ENCODE results near the gene DDAH1.
"Not testable (repeated sequence)": the region's sequence is repeated elsewhere in the genome, so short reads cannot be mapped to it uniquely, and the experiment has no call there.

DDAH1 gene

GRCh38 chr1:85470130-85470529 is 5.2 kb upstream of the DDAH1 start:
- H3K36me3 ChIP-seq (ENCODE audit: control insufficient read depth, insufficient read depth, low read length, severe bottlenecking), result peaks cover 12% of the 10 kb centered on the region

GRCh38 chr1:85467929-85468540 is 3.1 kb upstream of the DDAH1 start:
- Histone ChIP-seq H3K9ac (ENCODE audit: low read length) (no peak overlapping the region), H3K27me3 (replicated peaks; ENCODE audit: control insufficient read depth, insufficient read depth, low read length) (no peaks in the 10 kb centered on the region), H3K4me1 (ENCODE audit: control insufficient read depth, insufficient read depth, low read length) (peaks cover 12% of the 10 kb centered on the region), H3K9me3 (ENCODE audit: control insufficient read depth, low read length) (no peaks in the 10 kb centered on the region), H3K36me3 (ENCODE audit: control insufficient read depth, insufficient read depth, low read length, severe bottlenecking) (peaks cover 8% of the 10 kb centered on the region), H3K4me3 (ENCODE audit: low read length) (no peak overlapping the region)
- no peak for DNase-seq (ENCODE audit: low read depth)

More at GRCh38 chr1:85470130-85470529, 5.2 kb upstream of the DDAH1 start:
- H3K4me1 ChIP-seq (ENCODE audit: control insufficient read depth, insufficient read depth, low read length); H3K4me3 ChIP-seq (ENCODE audit: low read length); H3K9ac ChIP-seq (ENCODE audit: low read length); H3K27me3 ChIP-seq (replicated peaks; ENCODE audit: control insufficient read depth, insufficient read depth, low read length); DNase-seq (ENCODE audit: low read depth); H3K9me3 ChIP-seq (ENCODE audit: control insufficient read depth, low read length): not testable (repeated sequence)

- Histone ChIP-seq H3K9me3 (ENCODE audit: control insufficient read depth, low read length) (no peaks in the 10 kb centered on the region), H3K4me3 (ENCODE audit: low read length) (no peak overlapping the region), H3K27me3 (replicated peaks; ENCODE audit: control insufficient read depth, insufficient read depth, low read length) (no peaks in the 10 kb centered on the region), H3K9ac (ENCODE audit: low read length) (no peak overlapping the region), H3K4me1 (ENCODE audit: control insufficient read depth, insufficient read depth, low read length) (peaks cover 19% of the 10 kb centered on the region), H3K36me3 (ENCODE audit: control insufficient read depth, insufficient read depth, low read length, severe bottlenecking) (peaks cover 8% of the 10 kb centered on the region)
- no peak for DNase-seq (ENCODE audit: low read depth)
Observed at GRCh38 chr1:85467036-85467435, 2.1 kb upstream of the DDAH1 start.

- DNase-seq (ENCODE audit: low read depth), result peak; percentile 37
- Histone ChIP-seq H3K36me3 (ENCODE audit: control insufficient read depth, insufficient read depth, low read length, severe bottlenecking) (peaks cover 4% of the 10 kb centered on the region), H3K9ac (ENCODE audit: low read length) (peak overlapping the region; percentile 93), H3K4me1 (ENCODE audit: control insufficient read depth, insufficient read depth, low read length) (peaks cover 31% of the 10 kb centered on the region), H3K27me3 (replicated peaks; ENCODE audit: control insufficient read depth, insufficient read depth, low read length) (no peaks in the 10 kb centered on the region), H3K9me3 (ENCODE audit: control insufficient read depth, low read length) (no peaks in the 10 kb centered on the region), H3K4me3 (ENCODE audit: low read length) (peak overlapping the region; percentile 92)
Observed at GRCh38 chr1:85465786-85466134, 801 bp upstream of the DDAH1 start.

- Histone ChIP-seq H3K9me3 (ENCODE audit: control insufficient read depth, low read length) (no peaks in the 10 kb centered on the region), H3K4me1 (ENCODE audit: control insufficient read depth, insufficient read depth, low read length) (peaks cover 43% of the 10 kb centered on the region), H3K36me3 (ENCODE audit: control insufficient read depth, insufficient read depth, low read length, severe bottlenecking) (peaks cover 4% of the 10 kb centered on the region), H3K4me3 (ENCODE audit: low read length) (peak overlapping the region; percentile 92), H3K9ac (ENCODE audit: low read length) (peak overlapping the region; percentile 93), H3K27me3 (replicated peaks; ENCODE audit: control insufficient read depth, insufficient read depth, low read length) (no peaks in the 10 kb centered on the region)
- peak; percentile 80 for DNase-seq (ENCODE audit: low read depth)
Observed at GRCh38 chr1:85464497-85465098, 361 bp downstream of the DDAH1 start.

- Histone ChIP-seq H3K27me3 (replicated peaks; ENCODE audit: control insufficient read depth, insufficient read depth, low read length) (no peaks in the 10 kb centered on the region), H3K9me3 (ENCODE audit: control insufficient read depth, low read length) (no peaks in the 10 kb centered on the region), H3K4me3 (ENCODE audit: low read length) (peak overlapping the region; percentile 92), H3K9ac (ENCODE audit: low read length) (peak overlapping the region; percentile 93), H3K4me1 (ENCODE audit: control insufficient read depth, insufficient read depth, low read length) (peaks cover 50% of the 10 kb centered on the region), H3K36me3 (ENCODE audit: control insufficient read depth, insufficient read depth, low read length, severe bottlenecking) (peaks cover 4% of the 10 kb centered on the region)
- DNase-seq (ENCODE audit: low read depth), result peak; percentile 68
Observed at GRCh38 chr1:85463731-85464496, 1.0 kb downstream of the DDAH1 start.

- Histone ChIP-seq H3K9me3 (ENCODE audit: control insufficient read depth, low read length) (no peaks in the 10 kb centered on the region), H3K9ac (ENCODE audit: low read length) (peak overlapping the region; percentile 93), H3K27me3 (replicated peaks; ENCODE audit: control insufficient read depth, insufficient read depth, low read length) (no peaks in the 10 kb centered on the region), H3K4me1 (ENCODE audit: control insufficient read depth, insufficient read depth, low read length) (peaks cover 52% of the 10 kb centered on the region), H3K36me3 (ENCODE audit: control insufficient read depth, insufficient read depth, low read length, severe bottlenecking) (peaks cover 4% of the 10 kb centered on the region), H3K4me3 (ENCODE audit: low read length) (peak overlapping the region; percentile 92)
- DNase-seq (ENCODE audit: low read depth), result no peak
Observed at GRCh38 chr1:85462931-85463649, 1.9 kb downstream of the DDAH1 start.

- Histone ChIP-seq H3K9me3 (ENCODE audit: control insufficient read depth, low read length) (no peaks in the 10 kb centered on the region), H3K27me3 (replicated peaks; ENCODE audit: control insufficient read depth, insufficient read depth, low read length) (no peaks in the 10 kb centered on the region), H3K36me3 (ENCODE audit: control insufficient read depth, insufficient read depth, low read length, severe bottlenecking) (no peaks in the 10 kb centered on the region), H3K9ac (ENCODE audit: low read length) (no peak overlapping the region), H3K4me1 (ENCODE audit: control insufficient read depth, insufficient read depth, low read length) (peaks cover 52% of the 10 kb centered on the region), H3K4me3 (ENCODE audit: low read length) (no peak overlapping the region)
- peak; percentile 70 for DNase-seq (ENCODE audit: low read depth)
Observed at GRCh38 chr1:85461216-85461918, 3.6 kb downstream of the DDAH1 start.

- no peak for DNase-seq (ENCODE audit: low read depth)
- H3K9ac ChIP-seq (ENCODE audit: low read length), result no peak overlapping the region
- H3K36me3 ChIP-seq (ENCODE audit: control insufficient read depth, insufficient read depth, low read length, severe bottlenecking), result no peaks in the 10 kb centered on the region
- no peaks in the 10 kb centered on the region for H3K27me3 ChIP-seq (replicated peaks; ENCODE audit: control insufficient read depth, insufficient read depth, low read length)
- H3K4me3 ChIP-seq (ENCODE audit: low read length), result no peak overlapping the region
- H3K9me3 ChIP-seq (ENCODE audit: control insufficient read depth, low read length), result no peaks in the 10 kb centered on the region
- peaks cover 47% of the 10 kb centered on the region for H3K4me1 ChIP-seq (ENCODE audit: control insufficient read depth, insufficient read depth, low read length)
Observed at GRCh38 chr1:85460555-85461088, 4.3 kb downstream of the DDAH1 start.

GRCh38 chr1:85459290-85459689 is 5.7 kb downstream of the DDAH1 start:
- H3K4me3 ChIP-seq (ENCODE audit: low read length), result no peak overlapping the region
- H3K36me3 ChIP-seq (ENCODE audit: control insufficient read depth, insufficient read depth, low read length, severe bottlenecking), result no peaks in the 10 kb centered on the region
- H3K9ac ChIP-seq (ENCODE audit: low read length), result no peak overlapping the region
- H3K27me3 ChIP-seq (replicated peaks; ENCODE audit: control insufficient read depth, insufficient read depth, low read length), result no peaks in the 10 kb centered on the region
- H3K9me3 ChIP-seq (ENCODE audit: control insufficient read depth, low read length), result no peaks in the 10 kb centered on the region
- H3K4me1 ChIP-seq (ENCODE audit: control insufficient read depth, insufficient read depth, low read length), result peaks cover 52% of the 10 kb centered on the region
- DNase-seq (ENCODE audit: low read depth), result no peak

Measured in adipocyte (in vitro differentiated cells).